HG03442 (cell line): ENCODE measurements around the gene GPSM1.
"Not testable (repeated sequence)": the region's sequence is repeated elsewhere in the genome, so short reads cannot be mapped to it uniquely, and the experiment has no call there.

Source experiments
- ATAC-seq: cut with Tn5 transposase; IDR thresholded peaks from one replicate; pipeline ENCODE4 v1.9.1; 2021; ENCODE audit warnings: mild to moderate bottlenecking, moderate library complexity; ENCODE audit not compliant: unreplicated experiment

Gene GPSM1

GRCh38 chr9:136343121-136343883, 16.0 kb downstream of the GPSM1 start:
- no peak for ATAC-seq

GRCh38 chr9:136343884-136344269, 16.5 kb downstream of the GPSM1 start:
- ATAC-seq, result no peak

- no peak for ATAC-seq
These were observed 17.4 kb downstream of the GPSM1 start for GRCh38 chr9:136344544-136345280.

GRCh38 chr9:136345281-136346156, 18.2 kb downstream of the GPSM1 start:
- no peak for ATAC-seq

GRCh38 chr9:136346157-136346481, 18.8 kb downstream of the GPSM1 start:
- ATAC-seq, result no peak

GRCh38 chr9:136346927-136347465, 19.7 kb downstream of the GPSM1 start:
- no peak for ATAC-seq

GRCh38 chr9:136347472-136348256, 20.3 kb downstream of the GPSM1 start:
- no peak for ATAC-seq

GRCh38 chr9:136348691-136349090, 21.4 kb downstream of the GPSM1 start:
- ATAC-seq, result no peak

- no peak for ATAC-seq
These were observed 22.2 kb downstream of the GPSM1 start for GRCh38 chr9:136349546-136349945.

GRCh38 chr9:136351252-136351800, 24.0 kb downstream of the GPSM1 start:
- no peak for ATAC-seq

- ATAC-seq, result not testable (repeated sequence)
These were observed 24.5 kb downstream of the GPSM1 start for GRCh38 chr9:136351868-136352267.

GRCh38 chr9:136352682-136353081, 25.3 kb downstream of the GPSM1 start:
- ATAC-seq, result no peak

- no peak for ATAC-seq
These were observed 25.7 kb downstream of the GPSM1 start for GRCh38 chr9:136353088-136353487.

GRCh38 chr9:136353757-136354488, 26.6 kb downstream of the GPSM1 start:
- no peak for ATAC-seq

GRCh38 chr9:136354592-136355085, 27.3 kb downstream of the GPSM1 start:
- ATAC-seq, result no peak

GRCh38 chr9:136355616-136356557, 28.5 kb downstream of the GPSM1 start:
- ATAC-seq, result no peak

- no peak for ATAC-seq
These were observed 29.9 kb downstream of the GPSM1 start for GRCh38 chr9:136357202-136357725.

GRCh38 chr9:136358016-136358415, 30.7 kb downstream of the GPSM1 start:
- no peak for ATAC-seq
